ENCODE data around the gene SNX20.

The SNX20 gene

GRCh38 chr16:50632927-50633800 lies 47.9 kb downstream of the SNX20 start:
- DNase-seq: no peak

GRCh38 chr16:50631985-50632576 lies 49.0 kb downstream of the SNX20 start:
- no peak for DNase-seq

- no peak for DNase-seq
These were observed 49.7 kb downstream of the SNX20 start for GRCh38 chr16:50631249-50631984.

GRCh38 chr16:50630394-50631020 lies 50.6 kb downstream of the SNX20 start:
- DNase-seq: no peak

- no peak for DNase-seq
These were observed 51.8 kb downstream of the SNX20 start for GRCh38 chr16:50629334-50629733.

- no peak for DNase-seq
These were observed 52.8 kb downstream of the SNX20 start for GRCh38 chr16:50628156-50628802.

- DNase-seq: peak in 2 of 4 experiments; percentile 18 to 37
These were observed 53.7 kb downstream of the SNX20 start for GRCh38 chr16:50627419-50627818.

GRCh38 chr16:50626868-50627267 lies 54.2 kb downstream of the SNX20 start:
- no peak for DNase-seq

GRCh38 chr16:50625374-50625773 lies 55.7 kb downstream of the SNX20 start:
- no peak for DNase-seq

- no peak for DNase-seq
These were observed 56.6 kb downstream of the SNX20 start for GRCh38 chr16:50624449-50624970.

GRCh38 chr16:50622643-50623369 lies 58.3 kb downstream of the SNX20 start:
- DNase-seq: no peak

- DNase-seq: no peak
These were observed 59.1 kb downstream of the SNX20 start for GRCh38 chr16:50622029-50622428.
